Left ventricle myocardium inferior (tissue), 1 donor: ENCODE measurements around the gene GPR101. TPM values are rescaled to one million over a fixed set of nuclear protein-coding genes. Genes with fewer than 3 reads are reported as not detected.

ENCODE experiments used
- DNase-seq: peaks from one replicate; pipeline ENCODE4 v3.0.0-alpha.2; 2020
- H3K27ac ChIP-seq: fragments of 200-600 bp; replicated peaks from 2 replicates; pipeline ENCODE4 v1.8.0; 2021
- H3K27me3 ChIP-seq: fragments of 200-600 bp; 2 replicates; pipeline ENCODE4 v1.8.0; 2021; ENCODE audit warnings: low read depth
- H3K36me3 ChIP-seq: fragments of 200-600 bp; 2 replicates; pipeline ENCODE4 v1.8.0; 2021
- H3K4me1 ChIP-seq: fragments of 200-600 bp; 2 replicates; pipeline ENCODE4 v1.8.0; 2021
- H3K4me3 ChIP-seq: fragments of 200-600 bp; 2 replicates; pipeline ENCODE4 v1.8.0; 2021; ENCODE audit warnings: mild to moderate bottlenecking, moderate library complexity
- H3K9me3 ChIP-seq: fragments of 200-600 bp; replicated peaks from 2 replicates; pipeline ENCODE4 v1.8.0; 2021
- intact Hi-C: fragments of 100-400 bp; cut with micrococcal nuclease; formaldehyde crosslinking; loops from one replicate; pipeline ENCODE4 v1.11.0; 2022
- total RNA-seq: library from RNA; stranded (reverse); fragmentation: NEBNext Ultra II Directional; extraction: Animal tissue kit (Norgen Biotek cat#: 25700); gene quantifications from one replicate; pipeline ENCODE4 v1.2.1, GENCODE V29; 2021
- TF ChIP-seq, protein P1 (sequence below): fragments of 200-600 bp; IDR thresholded peaks from 2 replicates; pipeline ENCODE4 v1.8.0; 2021; ENCODE audit warnings: antibody characterized with exemption, mild to moderate bottlenecking, borderline replicate concordance
- donor health status: DM: no; HTN: yes; CAD: no; lungs with severe emphysema.

GPR101 gene
- total RNA-seq, 1 donor from 2014 or later: not detected

DNA sequence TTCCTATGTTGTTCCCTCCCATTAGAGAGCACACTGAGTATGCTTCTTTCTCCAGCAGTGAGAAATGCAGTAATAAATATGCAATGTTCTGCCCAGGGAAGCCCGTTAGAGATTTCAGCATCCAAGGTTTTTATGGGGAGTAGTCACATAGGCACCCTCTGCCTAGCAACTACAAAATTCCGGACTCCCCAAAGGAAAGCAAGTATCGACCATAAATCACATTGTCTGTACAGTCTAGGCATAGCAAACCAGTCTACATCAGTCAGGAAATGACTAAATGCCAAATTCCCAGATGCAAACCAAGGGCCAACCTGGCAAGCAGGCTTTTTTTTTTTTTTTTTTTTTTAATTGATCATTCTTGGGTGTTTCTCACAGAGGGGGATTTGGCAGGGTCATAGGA lies 34.8 kb downstream of the GPR101 start:
- Histone ChIP-seq H3K36me3 (no peaks in the 10 kb centered on the region), H3K9me3 (no peaks in the 10 kb centered on the region), H3K4me1 (no peaks in the 10 kb centered on the region), H3K4me3 (no peak overlapping the region), H3K27ac (no peak overlapping the region), H3K27me3 (no peaks in the 10 kb centered on the region)
- intact Hi-C loops: no loop called here
- TF ChIP-seq, protein P1, sequence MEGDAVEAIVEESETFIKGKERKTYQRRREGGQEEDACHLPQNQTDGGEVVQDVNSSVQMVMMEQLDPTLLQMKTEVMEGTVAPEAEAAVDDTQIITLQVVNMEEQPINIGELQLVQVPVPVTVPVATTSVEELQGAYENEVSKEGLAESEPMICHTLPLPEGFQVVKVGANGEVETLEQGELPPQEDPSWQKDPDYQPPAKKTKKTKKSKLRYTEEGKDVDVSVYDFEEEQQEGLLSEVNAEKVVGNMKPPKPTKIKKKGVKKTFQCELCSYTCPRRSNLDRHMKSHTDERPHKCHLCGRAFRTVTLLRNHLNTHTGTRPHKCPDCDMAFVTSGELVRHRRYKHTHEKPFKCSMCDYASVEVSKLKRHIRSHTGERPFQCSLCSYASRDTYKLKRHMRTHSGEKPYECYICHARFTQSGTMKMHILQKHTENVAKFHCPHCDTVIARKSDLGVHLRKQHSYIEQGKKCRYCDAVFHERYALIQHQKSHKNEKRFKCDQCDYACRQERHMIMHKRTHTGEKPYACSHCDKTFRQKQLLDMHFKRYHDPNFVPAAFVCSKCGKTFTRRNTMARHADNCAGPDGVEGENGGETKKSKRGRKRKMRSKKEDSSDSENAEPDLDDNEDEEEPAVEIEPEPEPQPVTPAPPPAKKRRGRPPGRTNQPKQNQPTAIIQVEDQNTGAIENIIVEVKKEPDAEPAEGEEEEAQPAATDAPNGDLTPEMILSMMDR: no peak
- DNase-seq: no peak

Other genes starting within 250 kb of the GPR101 start
- 77.2 TPM for gene RBMX, start 153.3 kb downstream of the GPR101 start, total RNA-seq